ENCODE results near the gene FILIP1L. TPM values are rescaled to one million over a fixed set of nuclear protein-coding genes. Genes with fewer than 3 reads are reported as not detected.
A peak's percentile ranks its signal among the peaks of the same experiment; 100 is the strongest.

Gene FILIP1L
- total and polyA plus RNA-seq, 2 of the 8 experiments (the other 6 are each of a cell fraction or from before 2014, with no cell fraction given): 0.06 to 0.09 TPM

GRCh38 chr3:99875929-99876841, 238.1 kb downstream of the FILIP1L start (continued):
- TF ChIP-seq, protein P1, sequence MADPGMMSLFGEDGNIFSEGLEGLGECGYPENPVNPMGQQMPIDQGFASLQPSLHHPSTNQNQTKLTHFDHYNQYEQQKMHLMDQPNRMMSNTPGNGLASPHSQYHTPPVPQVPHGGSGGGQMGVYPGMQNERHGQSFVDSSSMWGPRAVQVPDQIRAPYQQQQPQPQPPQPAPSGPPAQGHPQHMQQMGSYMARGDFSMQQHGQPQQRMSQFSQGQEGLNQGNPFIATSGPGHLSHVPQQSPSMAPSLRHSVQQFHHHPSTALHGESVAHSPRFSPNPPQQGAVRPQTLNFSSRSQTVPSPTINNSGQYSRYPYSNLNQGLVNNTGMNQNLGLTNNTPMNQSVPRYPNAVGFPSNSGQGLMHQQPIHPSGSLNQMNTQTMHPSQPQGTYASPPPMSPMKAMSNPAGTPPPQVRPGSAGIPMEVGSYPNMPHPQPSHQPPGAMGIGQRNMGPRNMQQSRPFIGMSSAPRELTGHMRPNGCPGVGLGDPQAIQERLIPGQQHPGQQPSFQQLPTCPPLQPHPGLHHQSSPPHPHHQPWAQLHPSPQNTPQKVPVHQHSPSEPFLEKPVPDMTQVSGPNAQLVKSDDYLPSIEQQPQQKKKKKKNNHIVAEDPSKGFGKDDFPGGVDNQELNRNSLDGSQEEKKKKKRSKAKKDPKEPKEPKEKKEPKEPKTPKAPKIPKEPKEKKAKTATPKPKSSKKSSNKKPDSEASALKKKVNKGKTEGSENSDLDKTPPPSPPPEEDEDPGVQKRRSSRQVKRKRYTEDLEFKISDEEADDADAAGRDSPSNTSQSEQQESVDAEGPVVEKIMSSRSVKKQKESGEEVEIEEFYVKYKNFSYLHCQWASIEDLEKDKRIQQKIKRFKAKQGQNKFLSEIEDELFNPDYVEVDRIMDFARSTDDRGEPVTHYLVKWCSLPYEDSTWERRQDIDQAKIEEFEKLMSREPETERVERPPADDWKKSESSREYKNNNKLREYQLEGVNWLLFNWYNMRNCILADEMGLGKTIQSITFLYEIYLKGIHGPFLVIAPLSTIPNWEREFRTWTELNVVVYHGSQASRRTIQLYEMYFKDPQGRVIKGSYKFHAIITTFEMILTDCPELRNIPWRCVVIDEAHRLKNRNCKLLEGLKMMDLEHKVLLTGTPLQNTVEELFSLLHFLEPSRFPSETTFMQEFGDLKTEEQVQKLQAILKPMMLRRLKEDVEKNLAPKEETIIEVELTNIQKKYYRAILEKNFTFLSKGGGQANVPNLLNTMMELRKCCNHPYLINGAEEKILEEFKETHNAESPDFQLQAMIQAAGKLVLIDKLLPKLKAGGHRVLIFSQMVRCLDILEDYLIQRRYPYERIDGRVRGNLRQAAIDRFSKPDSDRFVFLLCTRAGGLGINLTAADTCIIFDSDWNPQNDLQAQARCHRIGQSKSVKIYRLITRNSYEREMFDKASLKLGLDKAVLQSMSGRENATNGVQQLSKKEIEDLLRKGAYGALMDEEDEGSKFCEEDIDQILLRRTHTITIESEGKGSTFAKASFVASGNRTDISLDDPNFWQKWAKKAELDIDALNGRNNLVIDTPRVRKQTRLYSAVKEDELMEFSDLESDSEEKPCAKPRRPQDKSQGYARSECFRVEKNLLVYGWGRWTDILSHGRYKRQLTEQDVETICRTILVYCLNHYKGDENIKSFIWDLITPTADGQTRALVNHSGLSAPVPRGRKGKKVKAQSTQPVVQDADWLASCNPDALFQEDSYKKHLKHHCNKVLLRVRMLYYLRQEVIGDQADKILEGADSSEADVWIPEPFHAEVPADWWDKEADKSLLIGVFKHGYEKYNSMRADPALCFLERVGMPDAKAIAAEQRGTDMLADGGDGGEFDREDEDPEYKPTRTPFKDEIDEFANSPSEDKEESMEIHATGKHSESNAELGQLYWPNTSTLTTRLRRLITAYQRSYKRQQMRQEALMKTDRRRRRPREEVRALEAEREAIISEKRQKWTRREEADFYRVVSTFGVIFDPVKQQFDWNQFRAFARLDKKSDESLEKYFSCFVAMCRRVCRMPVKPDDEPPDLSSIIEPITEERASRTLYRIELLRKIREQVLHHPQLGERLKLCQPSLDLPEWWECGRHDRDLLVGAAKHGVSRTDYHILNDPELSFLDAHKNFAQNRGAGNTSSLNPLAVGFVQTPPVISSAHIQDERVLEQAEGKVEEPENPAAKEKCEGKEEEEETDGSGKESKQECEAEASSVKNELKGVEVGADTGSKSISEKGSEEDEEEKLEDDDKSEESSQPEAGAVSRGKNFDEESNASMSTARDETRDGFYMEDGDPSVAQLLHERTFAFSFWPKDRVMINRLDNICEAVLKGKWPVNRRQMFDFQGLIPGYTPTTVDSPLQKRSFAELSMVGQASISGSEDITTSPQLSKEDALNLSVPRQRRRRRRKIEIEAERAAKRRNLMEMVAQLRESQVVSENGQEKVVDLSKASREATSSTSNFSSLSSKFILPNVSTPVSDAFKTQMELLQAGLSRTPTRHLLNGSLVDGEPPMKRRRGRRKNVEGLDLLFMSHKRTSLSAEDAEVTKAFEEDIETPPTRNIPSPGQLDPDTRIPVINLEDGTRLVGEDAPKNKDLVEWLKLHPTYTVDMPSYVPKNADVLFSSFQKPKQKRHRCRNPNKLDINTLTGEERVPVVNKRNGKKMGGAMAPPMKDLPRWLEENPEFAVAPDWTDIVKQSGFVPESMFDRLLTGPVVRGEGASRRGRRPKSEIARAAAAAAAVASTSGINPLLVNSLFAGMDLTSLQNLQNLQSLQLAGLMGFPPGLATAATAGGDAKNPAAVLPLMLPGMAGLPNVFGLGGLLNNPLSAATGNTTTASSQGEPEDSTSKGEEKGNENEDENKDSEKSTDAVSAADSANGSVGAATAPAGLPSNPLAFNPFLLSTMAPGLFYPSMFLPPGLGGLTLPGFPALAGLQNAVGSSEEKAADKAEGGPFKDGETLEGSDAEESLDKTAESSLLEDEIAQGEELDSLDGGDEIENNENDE (IDR thresholded peaks at IDR 0.05; ENCODE audit: insufficient replicate concordance, low read length): peak; percentile 73
- TF ChIP-seq, protein P2, sequence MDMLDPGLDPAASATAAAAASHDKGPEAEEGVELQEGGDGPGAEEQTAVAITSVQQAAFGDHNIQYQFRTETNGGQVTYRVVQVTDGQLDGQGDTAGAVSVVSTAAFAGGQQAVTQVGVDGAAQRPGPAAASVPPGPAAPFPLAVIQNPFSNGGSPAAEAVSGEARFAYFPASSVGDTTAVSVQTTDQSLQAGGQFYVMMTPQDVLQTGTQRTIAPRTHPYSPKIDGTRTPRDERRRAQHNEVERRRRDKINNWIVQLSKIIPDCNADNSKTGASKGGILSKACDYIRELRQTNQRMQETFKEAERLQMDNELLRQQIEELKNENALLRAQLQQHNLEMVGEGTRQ (IDR thresholded peaks at IDR 0.05; ENCODE audit: low read length): no peak
- TF ChIP-seq POU5F1 (IDR thresholded peaks at IDR 0.05; ENCODE audit: low read depth, low read length) (peak; percentile 54; the same call in 1 of the 2 replicates), RBBP5 (IDR thresholded peaks at IDR 0.05; ENCODE audit: borderline replicate concordance, low read depth, low read length) (no peak; the same call in 1 of the 2 replicates), GABPA (IDR thresholded peaks at IDR 0.05; ENCODE audit: borderline replicate concordance, insufficient read depth, low read length) (0 out of 2 replicates have a peak, but pooled peaks have one; percentile 17), RNF2 (IDR thresholded peaks at IDR 0.05; ENCODE audit: borderline replicate concordance, low read depth, low read length, missing control alignments, poor library complexity, severe bottlenecking) (no peak), TEAD4 (IDR thresholded peaks at IDR 0.05; ENCODE audit: low read depth, low read length) (peak; percentile 1; the same call in 1 of the 2 replicates)

All from H1 (cell line).